ENCODE results near the gene PDCD4. TPM values are rescaled to one million over a fixed set of nuclear protein-coding genes. Genes with fewer than 3 reads are reported as not detected.

PDCD4 gene
- total RNA-seq, 2 experiments from 2014 or later: 59.0 to 116 TPM

DNA sequence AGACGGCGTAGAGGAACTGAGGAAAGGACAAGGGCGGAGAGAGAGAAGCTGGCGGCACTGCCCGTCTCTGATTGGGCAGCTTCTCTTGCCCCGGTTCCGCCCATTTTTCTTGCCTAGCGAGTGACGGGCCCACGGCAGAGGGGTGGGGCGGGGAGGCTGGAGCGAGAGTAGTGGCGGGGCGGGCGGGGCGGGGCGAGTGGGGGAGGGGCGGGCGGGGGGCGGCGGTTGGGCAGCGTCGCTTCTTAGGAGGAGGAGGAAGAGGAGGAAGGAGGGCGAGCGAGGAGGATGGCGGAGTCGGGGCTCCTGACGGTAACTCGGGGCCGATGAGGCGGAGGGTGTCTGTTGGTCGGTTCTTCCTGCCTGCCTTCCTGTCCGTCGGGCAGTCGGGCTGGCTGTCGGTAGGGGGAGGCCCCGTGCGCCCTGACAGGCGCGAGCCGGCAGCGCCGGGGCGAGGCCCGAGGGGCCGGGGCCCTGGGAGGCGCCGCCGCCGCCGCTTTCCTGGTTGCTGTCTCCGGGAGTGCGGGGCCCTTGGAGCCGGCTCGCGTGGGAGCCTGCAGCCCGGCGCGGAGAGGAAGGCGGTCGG lies 47.7 kb downstream of the PDCD4 start, which contains the start of gene SHOC2:
TSS of gene SHOC2 (plus strand) at position 256 of the 583 bp plus-strand sequence. CDS start 44,755 bp downstream, outside the sequence.
- Histone ChIP-seq H3K27ac (ENCODE audit: low read depth, low read length, poor library complexity, severe bottlenecking) (peak within 1 kb of the TSS; percentile 96), H3K36me3 (ENCODE audit: insufficient read depth, low read length) (peaks cover 17% of the 10 kb centered on the region), H3K4me2 (ENCODE audit: low read length) (peak within 1 kb of the TSS; percentile 91), H3K4me3 (ENCODE audit: low read depth, low read length, poor library complexity, severe bottlenecking) (peak within 1 kb of the TSS; percentile 97), H3K9me3 (ENCODE audit: low read length) (no peaks in the 10 kb centered on the region), H4K20me1 (ENCODE audit: insufficient read depth, low read length) (peaks cover 23% of the 10 kb centered on the region), H3K79me2 (ENCODE audit: insufficient read depth, low read depth, low read length) (peaks cover 72% of the 10 kb centered on the region), H3K4me1 (ENCODE audit: insufficient read depth, low read length, poor library complexity, severe bottlenecking) (peaks cover 59% of the 10 kb centered on the region), H2AFZ (ENCODE audit: low read length) (peak within 1 kb of the TSS; percentile 93), H3K9me2 (ENCODE audit: insufficient read depth, low read length) (no peaks in the 10 kb centered on the region)
- DNase-seq (ENCODE audit: low spot score): peak; percentile 100
- no TSS peak for BruUV-seq (replicated peaks)
- ChIA-PET CTCF (ENCODE audit: unreplicated experiment) (interaction anchor here (0.7 to 1.4 kb wide), 4 partner anchors 9 to 76 kb away, joined by 3 to 7 read pairs (median 4); no protein-coding TSS in a partner anchor), POLR2A (interaction anchor here (0.6 to 2.0 kb wide), 11 partner anchors 8 to 193 kb away, joined by 3 to 10 read pairs (median 3); no protein-coding TSS in a partner anchor)
- intact Hi-C loops (cut with micrococcal nuclease; ENCODE audit: unreplicated experiment): loop anchor here (1.0 to 10.0 kb wide), 4 partner anchors 53 to 615 kb away; partner anchors contain the start of gene SMNDC1
- TF ChIP-seq CTCF (conservative IDR thresholded peaks at IDR 0.05; ENCODE audit: low read length) (0 out of 2 replicates have a peak, but pooled peaks have one; percentile 20), EZH2phosphoT487 (IDR thresholded peaks at IDR 0.05; ENCODE audit: borderline replicate concordance, low read depth, low read length) (no peak)

GRCh38 chr10:110919971-110920881 lies 48.5 kb downstream of the PDCD4 start:
- no peak for TF ChIP-seq CTCF (conservative IDR thresholded peaks at IDR 0.05; ENCODE audit: low read length)
- no peak for TF ChIP-seq EZH2phosphoT487 (IDR thresholded peaks at IDR 0.05; ENCODE audit: borderline replicate concordance, low read depth, low read length)
- H3K4me3 ChIP-seq (ENCODE audit: low read depth, low read length, poor library complexity, severe bottlenecking): peak overlapping the region; percentile 97
- DNase-seq (ENCODE audit: low spot score): peak; percentile 97
- peaks cover 59% of the 10 kb centered on the region for H3K4me1 ChIP-seq (ENCODE audit: insufficient read depth, low read length, poor library complexity, severe bottlenecking)
- peaks cover 25% of the 10 kb centered on the region for H4K20me1 ChIP-seq (ENCODE audit: insufficient read depth, low read length)
- H3K9me2 ChIP-seq (ENCODE audit: insufficient read depth, low read length): no peaks in the 10 kb centered on the region
- intact Hi-C loops (cut with micrococcal nuclease; ENCODE audit: unreplicated experiment): loop anchor here (1.0 to 10.0 kb wide), 7 partner anchors 48 to 705 kb away; partner anchors contain the start of gene SMNDC1
- H3K9me3 ChIP-seq (ENCODE audit: low read length): no peaks in the 10 kb centered on the region
- ChIA-PET POLR2A (interaction anchor here (0.6 to 1.8 kb wide), 11 partner anchors 9 to 247 kb away, joined by 3 to 10 read pairs (median 4); no protein-coding TSS in a partner anchor), CTCF (ENCODE audit: unreplicated experiment) (no interaction called here)
- peaks cover 23% of the 10 kb centered on the region for H3K36me3 ChIP-seq (ENCODE audit: insufficient read depth, low read length)
- H3K27ac ChIP-seq (ENCODE audit: low read depth, low read length, poor library complexity, severe bottlenecking): peak overlapping the region; percentile 96
- TSS peak; percentile 57 for BruUV-seq (replicated peaks)
- peak overlapping the region; percentile 96 for H3K4me2 ChIP-seq (ENCODE audit: low read length)
- no peak overlapping the region for H2AFZ ChIP-seq (ENCODE audit: low read length)
- peaks cover 72% of the 10 kb centered on the region for H3K79me2 ChIP-seq (ENCODE audit: insufficient read depth, low read depth, low read length)
